ENCODE results near the gene RUNX1.

The RUNX1 gene

DNA sequence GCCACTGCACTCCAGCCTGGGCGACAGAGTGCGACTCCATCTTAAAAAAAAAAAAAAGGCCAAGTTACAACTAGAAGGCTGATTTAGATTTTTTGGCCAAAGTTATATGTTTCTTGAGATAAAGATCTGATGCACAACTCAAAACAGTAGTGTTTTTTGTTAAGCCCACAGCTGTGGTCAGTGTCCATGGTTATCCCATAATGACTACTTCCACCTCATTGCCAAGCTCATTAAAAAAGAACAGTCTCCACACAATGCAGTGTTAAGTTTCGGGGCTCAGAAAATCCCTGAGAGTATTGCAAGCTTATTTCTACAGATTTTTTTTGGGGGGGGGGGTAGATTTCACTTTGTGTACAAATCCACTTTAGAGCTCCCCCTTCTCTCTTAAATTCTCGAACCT, 120.5 kb downstream of the RUNX1 start:
- H3K4me3 ChIP-seq, result no peak overlapping the region
- DNase-seq (ENCODE audit: low spot score), result no peak
- no peak overlapping the region for H3K27ac ChIP-seq
- TF ChIP-seq CTCF (IDR thresholded peaks at IDR 0.05), result no peak

DNA sequence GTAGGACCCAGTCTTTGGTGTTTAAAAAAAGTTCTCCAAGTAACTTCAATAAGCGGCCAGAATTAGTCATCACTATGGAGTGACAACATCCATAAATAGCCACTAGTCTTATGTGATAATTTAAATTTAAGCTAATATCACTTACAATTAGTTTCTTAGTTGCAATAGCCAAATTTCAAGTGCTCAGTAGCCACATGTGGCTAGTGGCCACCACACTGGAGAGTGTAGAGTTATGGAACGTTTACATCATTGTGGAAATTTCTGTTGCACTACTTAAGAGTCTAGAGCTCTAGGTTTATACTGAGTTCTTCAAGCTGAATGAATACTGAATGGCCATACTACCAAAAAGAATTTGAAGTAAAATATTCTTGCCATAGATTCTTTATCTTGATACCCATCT, 121.1 kb downstream of the RUNX1 start:
- H3K27ac ChIP-seq, result no peak overlapping the region
- no peak overlapping the region for H3K4me3 ChIP-seq
- no peak for DNase-seq (ENCODE audit: low spot score)
- no peak for TF ChIP-seq CTCF (IDR thresholded peaks at IDR 0.05)

DNA sequence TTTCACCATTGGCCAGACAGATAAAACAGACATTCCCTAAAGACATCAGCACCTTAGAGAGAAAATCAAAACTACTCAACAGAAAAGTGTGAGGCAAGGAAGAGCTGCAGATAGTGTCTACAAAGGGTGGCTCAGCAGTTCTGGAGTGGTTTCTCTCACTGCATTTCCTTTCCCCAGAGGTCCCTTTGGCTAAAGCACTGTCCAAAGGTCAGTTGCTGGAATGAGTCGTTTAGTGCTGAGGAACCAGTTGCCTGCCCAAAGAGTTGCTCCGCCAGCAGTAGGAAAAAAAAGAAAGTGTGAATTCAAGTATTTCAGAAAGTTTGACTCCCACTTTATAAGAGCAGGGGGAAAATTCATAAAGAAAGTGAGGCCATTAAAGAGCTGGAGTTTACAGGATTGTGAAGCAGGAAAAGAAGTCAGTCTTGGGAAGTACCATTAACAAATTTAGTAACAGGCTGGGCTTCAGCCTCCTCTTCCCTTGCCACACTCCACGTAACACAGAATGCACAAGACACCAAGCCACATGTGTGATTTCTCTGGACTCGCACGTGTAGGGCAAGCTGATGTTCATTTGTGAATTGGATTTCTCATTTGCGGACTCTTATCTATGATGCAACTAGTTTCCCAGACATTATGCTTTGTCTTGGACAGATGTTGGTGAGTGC, 122.2 kb downstream of the RUNX1 start:
- TF ChIP-seq CTCF (IDR thresholded peaks at IDR 0.05), result no peak

DNA sequence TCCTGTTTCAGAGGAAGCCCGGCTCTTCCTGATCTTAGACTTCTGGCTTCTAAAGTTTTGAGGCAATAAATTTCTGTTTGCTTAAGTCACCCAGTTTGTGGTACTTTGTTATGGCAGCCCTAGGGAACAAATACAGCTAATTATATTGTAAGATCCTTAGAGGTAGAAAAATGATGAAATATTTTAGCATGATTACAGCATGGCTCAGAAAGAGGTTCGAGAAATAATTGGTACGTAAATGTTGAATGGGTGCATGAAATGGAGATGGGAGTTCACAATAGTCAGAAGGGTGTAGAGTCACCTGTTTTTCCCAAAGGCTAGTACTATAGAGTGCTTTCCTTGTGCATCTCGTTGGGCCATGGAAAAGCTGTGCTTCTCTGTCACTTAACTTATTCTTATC, 123.5 kb downstream of the RUNX1 start:
- no peak for TF ChIP-seq CTCF (IDR thresholded peaks at IDR 0.05)
- Histone ChIP-seq H3K27ac (no peak overlapping the region), H3K4me3 (no peak overlapping the region)
- DNase-seq (ENCODE audit: low spot score), result no peak

More for the DNA sequence above, 122.2 kb downstream of the RUNX1 start:
- no peak overlapping the region for H3K4me3 ChIP-seq
- no peak overlapping the region for H3K27ac ChIP-seq
- DNase-seq (ENCODE audit: low spot score), result no peak

- no peak overlapping the region for H3K4me3 ChIP-seq
- no peak for DNase-seq (ENCODE audit: low spot score)
- H3K27ac ChIP-seq, result no peak overlapping the region
- no peak for TF ChIP-seq CTCF (IDR thresholded peaks at IDR 0.05)
Measured at GRCh38 chr21:34924771-34925419, 124.2 kb downstream of the RUNX1 start.

DNA sequence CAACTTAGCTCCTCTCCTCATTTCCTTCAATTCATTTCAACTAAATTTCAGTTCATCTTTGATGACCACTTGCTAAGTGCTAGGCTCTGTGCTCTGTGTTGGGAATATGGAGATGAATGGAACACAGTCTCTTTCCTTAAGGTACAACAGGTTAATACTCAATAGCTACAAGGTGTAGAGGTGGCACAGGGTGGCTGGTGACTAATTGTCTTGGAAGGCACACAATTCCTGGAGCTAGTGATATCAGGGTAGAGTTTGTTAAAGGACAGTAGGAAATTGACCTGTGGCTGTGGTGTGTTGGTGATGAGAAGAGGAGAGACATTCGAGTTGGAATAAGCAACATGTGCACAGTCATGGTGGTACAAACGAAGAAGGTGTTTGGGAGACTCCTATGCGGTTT, 124.9 kb downstream of the RUNX1 start:
- TF ChIP-seq CTCF (IDR thresholded peaks at IDR 0.05), result no peak
- no peak overlapping the region for H3K4me3 ChIP-seq

DNA sequence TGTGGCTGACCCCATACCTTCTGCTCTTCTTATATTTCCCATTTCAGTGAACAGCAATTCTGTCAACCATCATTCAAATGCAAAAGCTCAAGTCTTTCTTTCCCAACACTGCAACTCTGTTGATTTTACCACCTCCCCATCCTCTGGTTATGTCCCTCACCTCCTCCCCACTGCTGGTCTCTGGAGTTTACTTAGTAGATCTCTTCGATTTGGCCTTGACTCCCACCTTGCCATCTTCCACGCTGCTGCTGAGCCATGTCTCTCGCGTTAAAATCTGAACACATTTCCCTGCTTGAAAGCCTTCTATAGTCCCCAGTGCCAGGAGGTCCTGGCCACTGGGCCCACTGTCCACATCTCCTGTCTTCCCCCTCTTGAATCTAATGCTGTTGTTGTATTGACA, 125.5 kb downstream of the RUNX1 start:
- TF ChIP-seq CTCF (IDR thresholded peaks at IDR 0.05), result no peak
- Histone ChIP-seq H3K27ac (no peak overlapping the region), H3K4me3 (no peak overlapping the region)
- no peak for DNase-seq (ENCODE audit: low spot score)

More for the DNA sequence above, 124.9 kb downstream of the RUNX1 start:
- no peak overlapping the region for H3K27ac ChIP-seq
- no peak for DNase-seq (ENCODE audit: low spot score)
